Measurements from ENCODE around the gene RIMS4. TPM values are rescaled to one million over a fixed set of nuclear protein-coding genes. Genes with fewer than 3 reads are reported as not detected.

The RIMS4 gene
- total and polyA plus RNA-seq, 2 of the 8 experiments (the other 6 are each of a cell fraction or from before 2014, with no cell fraction given): 13.3 to 44.2 TPM

DNA sequence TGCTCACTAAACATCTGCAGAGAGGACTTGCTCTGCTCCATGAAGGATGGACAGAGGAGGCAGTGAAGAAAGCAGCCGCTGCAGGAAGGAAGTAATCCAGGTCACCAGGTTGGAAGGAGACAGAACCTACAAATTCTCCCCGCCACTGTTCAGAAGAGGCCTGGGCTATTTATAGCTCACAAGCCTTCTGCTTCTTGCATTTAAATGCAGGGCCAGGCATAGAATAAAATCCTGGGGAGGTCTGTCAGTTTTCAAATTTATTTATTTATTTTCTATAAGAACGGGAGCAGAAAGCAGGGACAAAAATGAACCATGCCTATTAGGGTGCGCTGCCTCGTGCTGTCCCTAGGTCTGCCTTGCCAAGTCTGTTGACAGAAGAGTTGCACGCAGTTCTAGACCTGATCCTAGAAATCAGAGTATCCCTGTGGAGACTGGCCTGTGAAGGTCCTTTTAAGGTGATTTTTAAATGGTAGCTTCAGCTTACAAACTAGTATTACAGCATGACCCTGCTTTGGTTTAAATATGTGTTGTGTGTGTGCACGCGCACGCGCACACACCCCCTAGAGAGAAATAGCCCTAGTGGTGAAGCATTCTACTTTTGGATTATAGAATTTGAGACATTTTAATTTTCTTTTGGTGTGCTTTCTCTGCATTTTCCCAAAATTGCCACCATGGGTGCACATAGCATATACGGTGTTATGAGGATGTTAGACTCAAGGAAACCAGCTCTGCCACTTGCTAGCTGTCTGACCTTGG, 19.5 kb downstream of the RIMS4 start (continued):
- TF ChIP-seq, protein P1, sequence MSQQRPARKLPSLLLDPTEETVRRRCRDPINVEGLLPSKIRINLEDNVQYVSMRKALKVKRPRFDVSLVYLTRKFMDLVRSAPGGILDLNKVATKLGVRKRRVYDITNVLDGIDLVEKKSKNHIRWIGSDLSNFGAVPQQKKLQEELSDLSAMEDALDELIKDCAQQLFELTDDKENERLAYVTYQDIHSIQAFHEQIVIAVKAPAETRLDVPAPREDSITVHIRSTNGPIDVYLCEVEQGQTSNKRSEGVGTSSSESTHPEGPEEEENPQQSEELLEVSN (IDR thresholded peaks at IDR 0.05): no peak
- TF ChIP-seq FOSL1 (IDR thresholded peaks at IDR 0.05; ENCODE audit: insufficient read depth, low read depth, low read length) (no peak), RBBP5 (IDR thresholded peaks at IDR 0.05; ENCODE audit: borderline replicate concordance, low read depth, low read length) (no peak), BCL11A (IDR thresholded peaks at IDR 0.05; ENCODE audit: low read depth in 2 of 2, low read length in 2 of 2) (no peak), SP1 (IDR thresholded peaks at IDR 0.05; ENCODE audit: low read depth, low read length) (no peak), RAD21 (IDR thresholded peaks at IDR 0.05 in 1 of 2, conservative IDR thresholded peaks at IDR 0.05 in 1 of 2; ENCODE audit: low read depth in 2 of 2, low read length in 2 of 2) (no peak)

Measured in H1 (cell line).